Duodenal mucosa (tissue), 2 donors: ENCODE data around the gene CCDC28B.

Experiments used
- H3K27ac ChIP-seq: one replicate; pipeline ENCODE4 v1.7.0; 2013; ENCODE audit warnings: low read depth, low read length
- H3K27me3 ChIP-seq, 2 donors: one replicate each; pipeline ENCODE4 v1.7.0; 2013; ENCODE audit warnings: low read length in 2 of 2, control low read depth in 1 of 2; ENCODE audit not compliant: insufficient read depth in 2 of 2, control insufficient read depth in 1 of 2
- H3K36me3 ChIP-seq, 2 donors: one replicate each; pipeline ENCODE4 v1.7.0; 2013; ENCODE audit warnings: low read length in 2 of 2, control low read depth in 1 of 2; ENCODE audit not compliant: insufficient read depth in 2 of 2, control insufficient read depth in 1 of 2
- H3K4me1 ChIP-seq, 2 donors: one replicate each; pipeline ENCODE4 v1.7.0; 2013; ENCODE audit warnings: low read length in 2 of 2, control low read depth in 1 of 2; ENCODE audit not compliant: insufficient read depth in 2 of 2, control insufficient read depth in 1 of 2
- H3K4me3 ChIP-seq, 2 donors: one replicate each; pipeline ENCODE4 v1.7.0; 2013; ENCODE audit warnings: low read length in 2 of 2, low read depth in 1 of 2
- H3K9ac ChIP-seq, 2 donors: one replicate each; pipeline ENCODE4 v1.7.0; 2013; ENCODE audit warnings: low read length in 2 of 2, low read depth in 1 of 2
- H3K9me3 ChIP-seq, 2 donors: one replicate each; pipeline ENCODE4 v1.7.0; 2013; ENCODE audit warnings: low read length in 2 of 2, control low read depth in 1 of 2; ENCODE audit not compliant: control insufficient read depth in 1 of 2

Gene CCDC28B

GRCh38 chr1:32192220-32192948 lies 8.0 kb upstream of the CCDC28B start:
- Histone ChIP-seq H3K36me3 (peaks cover 84 to 99% of the 10 kb centered on the region in 2 donors), H3K4me3 (no peak overlapping the region), H3K27ac (no peak overlapping the region), H3K9me3 (no peaks in the 10 kb centered on the region), H3K4me1 (no peaks in the 10 kb centered on the region), H3K9ac (no peak overlapping the region), H3K27me3 (no peaks in the 10 kb centered on the region)

- H3K36me3 ChIP-seq, result peaks cover 67 to 83% of the 10 kb centered on the region in 2 donors
- H3K4me3 ChIP-seq, result no peak overlapping the region
- no peak overlapping the region for H3K27ac ChIP-seq
- no peaks in the 10 kb centered on the region for H3K27me3 ChIP-seq
- no peaks in the 10 kb centered on the region for H3K9me3 ChIP-seq
- peaks cover 2 to 3% of the 10 kb centered on the region in 2 donors for H3K4me1 ChIP-seq
- no peak overlapping the region for H3K9ac ChIP-seq
These were observed 5.4 kb upstream of the CCDC28B start for GRCh38 chr1:32194984-32195383.

- peaks cover 6% of the 10 kb centered on the region in 2 donors for H3K4me1 ChIP-seq
- peaks cover 62 to 78% of the 10 kb centered on the region in 2 donors for H3K36me3 ChIP-seq
- H3K9me3 ChIP-seq, result no peaks in the 10 kb centered on the region
- no peaks in the 10 kb centered on the region for H3K27me3 ChIP-seq
- no peak overlapping the region for H3K9ac ChIP-seq
- no peak overlapping the region for H3K4me3 ChIP-seq
- H3K27ac ChIP-seq, result no peak overlapping the region
These were observed 4.9 kb upstream of the CCDC28B start for GRCh38 chr1:32195531-32195930.

GRCh38 chr1:32195972-32196823 lies 4.2 kb upstream of the CCDC28B start:
- Histone ChIP-seq H3K9me3 (no peaks in the 10 kb centered on the region), H3K4me3 (no peak overlapping the region), H3K27me3 (no peaks in the 10 kb centered on the region), H3K36me3 (peaks cover 58 to 72% of the 10 kb centered on the region in 2 donors), H3K27ac (no peak overlapping the region), H3K9ac (no peak overlapping the region), H3K4me1 (peaks cover 6 to 11% of the 10 kb centered on the region in 2 donors)

GRCh38 chr1:32197074-32197473 lies 3.3 kb upstream of the CCDC28B start:
- Histone ChIP-seq H3K27ac (no peak overlapping the region), H3K36me3 (peaks cover 49 to 63% of the 10 kb centered on the region in 2 donors), H3K27me3 (no peaks in the 10 kb centered on the region)

GRCh38 chr1:32197837-32198236 lies 2.6 kb upstream of the CCDC28B start:
- H3K9ac ChIP-seq, result no peak overlapping the region
- H3K27ac ChIP-seq, result no peak overlapping the region
- H3K4me3 ChIP-seq, result no peak overlapping the region
- no peaks in the 10 kb centered on the region for H3K9me3 ChIP-seq
- no peaks in the 10 kb centered on the region for H3K27me3 ChIP-seq
- peaks cover 6 to 21% of the 10 kb centered on the region in 2 donors for H3K4me1 ChIP-seq
- peaks cover 43 to 55% of the 10 kb centered on the region in 2 donors for H3K36me3 ChIP-seq

More at GRCh38 chr1:32197074-32197473, 3.3 kb upstream of the CCDC28B start:
- Histone ChIP-seq H3K9me3 (no peaks in the 10 kb centered on the region), H3K4me1 (peaks cover 6 to 20% of the 10 kb centered on the region in 2 donors), H3K4me3 (no peak overlapping the region), H3K9ac (no peak overlapping the region)

- H3K9ac ChIP-seq, result no peak overlapping the region
- no peak overlapping the region for H3K27ac ChIP-seq
- peaks cover 39 to 49% of the 10 kb centered on the region in 2 donors for H3K36me3 ChIP-seq
- H3K27me3 ChIP-seq, result no peaks in the 10 kb centered on the region
- H3K4me1 ChIP-seq, result peaks cover 6 to 21% of the 10 kb centered on the region in 2 donors
- H3K4me3 ChIP-seq, result no peak overlapping the region
- H3K9me3 ChIP-seq, result no peaks in the 10 kb centered on the region
These were observed 2.0 kb upstream of the CCDC28B start for GRCh38 chr1:32198237-32199042.

- Histone ChIP-seq H3K9ac (no peak overlapping the region), H3K27me3 (no peaks in the 10 kb centered on the region), H3K4me3 (no peak overlapping the region), H3K27ac (no peak overlapping the region), H3K36me3 (peaks cover 34 to 42% of the 10 kb centered on the region in 2 donors), H3K9me3 (no peaks in the 10 kb centered on the region), H3K4me1 (peaks cover 6 to 21% of the 10 kb centered on the region in 2 donors)
These were observed 1.2 kb upstream of the CCDC28B start for GRCh38 chr1:32199043-32199716.

GRCh38 chr1:32199717-32200072 lies 700 bp upstream of the CCDC28B start:
- H3K36me3 ChIP-seq, result peaks cover 28 to 37% of the 10 kb centered on the region in 2 donors
- H3K4me1 ChIP-seq, result peaks cover 6 to 21% of the 10 kb centered on the region in 2 donors
- H3K9me3 ChIP-seq, result no peaks in the 10 kb centered on the region
- no peaks in the 10 kb centered on the region for H3K27me3 ChIP-seq
- peak overlapping the region in 1 of 2 donors; percentile 57 for H3K4me3 ChIP-seq
- H3K9ac ChIP-seq, result no peak overlapping the region
- no peak overlapping the region for H3K27ac ChIP-seq
